Esophagus squamous epithelium (tissue), 4 donors: ENCODE results near the gene ZNF496.

Experiments used
- CTCF ChIP-seq, 6 experiments: fragments of 450-650 bp in 4 of 6; fragments of 200-600 bp in 2 of 6; sonication (generic) in 2 of 6; IDR thresholded peaks; one replicate each; pipeline ENCODE4 v1.5.1; 2016 to 2019; ENCODE audit warnings: antibody characterized with exemption in 6 of 6, mild to moderate bottlenecking in 4 of 6, moderate library complexity in 4 of 6
- POLR2A ChIP-seq, 4 donors: fragments of 450-650 bp; IDR thresholded peaks; one replicate each; pipeline ENCODE4 v1.6.1; 2017; ENCODE audit warnings: antibody characterized with exemption in 4 of 4, mild to moderate bottlenecking in 4 of 4, moderate library complexity in 3 of 4

- TF ChIP-seq CTCF (IDR thresholded peaks at IDR 0.05) (no peak), POLR2A (IDR thresholded peaks at IDR 0.05) (no peak)
Observed at GRCh38 chr1:247329097-247329617, 2.5 kb downstream of the ZNF496 start.
